ENCODE data around the gene CYP46A1.

- TF ChIP-seq EZH2 (IDR thresholded peaks at IDR 0.05; ENCODE audit: insufficient read depth, poor library complexity, severe bottlenecking) (no peak), EZH2phosphoT487 (IDR thresholded peaks at IDR 0.05; ENCODE audit: insufficient read depth, low read depth) (no peak)
These were observed 9.8 kb downstream of the CYP46A1 start for GRCh38 chr14:99693918-99694317.

Measured in GM23248 (cell line).